D721Med (cell line): ENCODE results near the gene DNAJC21.

Experiments
- DNase-seq: peaks from one replicate; pipeline ENCODE4 v3.0.0; 2011; ENCODE audit warnings: low spot score; ENCODE audit not compliant: insufficient read length
- FAIRE-seq: peaks from 2 replicates; lab custom pipeline; 2011; peaks lifted over from hg19 to GRCh38; lab: Jason Lieb, UNC
- TF ChIP-seq, protein P1 (sequence below): IDR thresholded peaks from 2 replicates; pipeline ENCODE4 v1.5.1; 2012; ENCODE audit warnings: mild to moderate bottlenecking, control low read depth; ENCODE audit not compliant: insufficient read depth; ENCODE audit errors: missing control alignments

Gene DNAJC21

DNA sequence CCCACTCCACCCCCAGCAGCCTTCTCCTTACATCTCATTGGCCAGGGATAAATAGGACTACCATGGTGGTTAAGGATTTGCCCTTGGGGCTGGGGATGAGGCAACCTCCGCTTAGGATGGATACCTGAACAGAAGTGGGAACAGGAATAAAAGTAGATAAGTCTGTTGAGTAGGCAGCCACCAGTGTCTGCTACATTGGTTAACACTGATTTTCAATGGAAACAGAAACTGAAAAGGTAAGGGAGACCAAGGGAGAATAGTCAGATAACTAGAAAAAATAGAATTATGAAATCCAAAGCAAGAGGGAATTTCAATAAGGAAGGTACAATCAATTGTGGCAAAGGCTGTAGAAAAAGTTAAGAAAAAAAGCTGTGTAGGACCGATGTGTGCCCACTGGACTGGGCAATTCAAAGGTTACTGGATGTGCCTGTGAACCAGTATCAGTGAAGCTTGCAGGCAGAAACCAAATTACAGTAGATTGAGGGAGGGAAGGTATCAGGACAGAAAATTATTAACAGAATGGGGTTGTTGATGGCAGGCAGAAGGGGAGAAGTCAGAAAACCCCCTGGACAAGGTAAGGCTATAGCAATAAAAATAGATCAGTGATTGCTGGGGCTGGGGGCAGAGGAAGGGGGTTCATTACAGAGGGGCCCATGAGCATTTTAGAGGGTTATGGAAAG lies 48.7 kb downstream of the DNAJC21 start:
- FAIRE-seq (no peak), DNase-seq (no peak)
- TF ChIP-seq, protein P1, sequence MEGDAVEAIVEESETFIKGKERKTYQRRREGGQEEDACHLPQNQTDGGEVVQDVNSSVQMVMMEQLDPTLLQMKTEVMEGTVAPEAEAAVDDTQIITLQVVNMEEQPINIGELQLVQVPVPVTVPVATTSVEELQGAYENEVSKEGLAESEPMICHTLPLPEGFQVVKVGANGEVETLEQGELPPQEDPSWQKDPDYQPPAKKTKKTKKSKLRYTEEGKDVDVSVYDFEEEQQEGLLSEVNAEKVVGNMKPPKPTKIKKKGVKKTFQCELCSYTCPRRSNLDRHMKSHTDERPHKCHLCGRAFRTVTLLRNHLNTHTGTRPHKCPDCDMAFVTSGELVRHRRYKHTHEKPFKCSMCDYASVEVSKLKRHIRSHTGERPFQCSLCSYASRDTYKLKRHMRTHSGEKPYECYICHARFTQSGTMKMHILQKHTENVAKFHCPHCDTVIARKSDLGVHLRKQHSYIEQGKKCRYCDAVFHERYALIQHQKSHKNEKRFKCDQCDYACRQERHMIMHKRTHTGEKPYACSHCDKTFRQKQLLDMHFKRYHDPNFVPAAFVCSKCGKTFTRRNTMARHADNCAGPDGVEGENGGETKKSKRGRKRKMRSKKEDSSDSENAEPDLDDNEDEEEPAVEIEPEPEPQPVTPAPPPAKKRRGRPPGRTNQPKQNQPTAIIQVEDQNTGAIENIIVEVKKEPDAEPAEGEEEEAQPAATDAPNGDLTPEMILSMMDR: no peak

DNA sequence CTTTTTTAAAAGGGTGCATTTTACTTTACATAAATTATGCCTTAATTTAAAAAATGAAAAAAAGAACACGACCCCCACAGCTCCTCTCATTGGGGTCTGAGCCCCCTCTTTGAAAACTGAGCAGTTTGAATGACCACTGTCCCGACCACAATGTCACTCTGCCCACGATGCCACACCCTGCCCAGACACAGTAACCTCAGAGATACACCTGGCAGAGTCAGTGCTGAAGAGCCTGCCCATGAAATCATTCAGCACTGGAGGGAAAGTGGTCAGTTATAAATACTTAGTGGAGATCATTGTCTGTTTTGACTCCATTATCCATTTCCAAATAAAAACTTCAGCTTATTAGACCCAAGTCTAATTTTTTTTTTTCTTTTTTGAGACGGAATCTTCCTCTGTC lies 49.3 kb downstream of the DNAJC21 start:
- TF ChIP-seq, protein P1: no peak
- no peak for FAIRE-seq
- no peak for DNase-seq

DNA sequence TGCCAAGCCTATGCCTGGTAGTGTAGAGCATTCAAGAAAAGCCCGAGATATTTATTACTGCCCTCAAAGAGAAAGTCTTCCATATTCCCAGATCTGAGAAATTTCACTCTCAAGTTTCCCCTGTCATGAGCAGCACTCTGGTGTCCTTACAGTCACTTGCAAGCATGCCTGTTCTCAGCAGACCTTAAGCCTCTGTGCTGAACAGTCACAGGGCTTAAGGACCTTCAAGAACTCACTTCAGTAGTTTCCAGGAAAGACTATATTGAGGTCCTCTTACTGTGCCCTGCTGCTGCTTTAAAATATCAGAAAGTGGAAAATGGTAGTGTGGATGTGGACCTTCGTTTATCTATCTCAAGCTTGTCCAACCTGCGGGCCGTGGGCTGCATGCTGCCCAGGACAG lies 53.5 kb downstream of the DNAJC21 start:
- TF ChIP-seq, protein P1: no peak
- FAIRE-seq: no peak
- no peak for DNase-seq

DNA sequence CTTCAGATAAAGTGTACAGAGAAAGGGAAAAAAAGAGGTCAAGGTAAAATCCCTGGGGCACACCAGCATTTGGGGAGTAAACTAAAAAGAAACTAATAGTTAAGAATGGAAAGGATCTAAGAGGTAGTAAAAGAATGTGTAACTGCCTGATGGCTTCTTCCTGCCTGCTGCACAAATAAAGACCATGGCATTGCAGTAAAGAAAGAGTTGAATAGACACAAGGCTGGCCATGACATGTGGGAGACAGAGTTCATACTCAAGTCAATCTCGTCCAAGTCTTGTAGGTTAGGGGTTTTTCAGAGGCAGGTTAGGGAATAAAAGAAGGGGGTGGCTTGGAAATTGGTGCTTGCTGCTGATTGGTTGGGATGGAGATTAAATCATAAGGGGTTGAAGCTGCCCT lies 57.6 kb downstream of the DNAJC21 start:
- FAIRE-seq (no peak), DNase-seq (no peak)
- TF ChIP-seq, protein P1: no peak

DNA sequence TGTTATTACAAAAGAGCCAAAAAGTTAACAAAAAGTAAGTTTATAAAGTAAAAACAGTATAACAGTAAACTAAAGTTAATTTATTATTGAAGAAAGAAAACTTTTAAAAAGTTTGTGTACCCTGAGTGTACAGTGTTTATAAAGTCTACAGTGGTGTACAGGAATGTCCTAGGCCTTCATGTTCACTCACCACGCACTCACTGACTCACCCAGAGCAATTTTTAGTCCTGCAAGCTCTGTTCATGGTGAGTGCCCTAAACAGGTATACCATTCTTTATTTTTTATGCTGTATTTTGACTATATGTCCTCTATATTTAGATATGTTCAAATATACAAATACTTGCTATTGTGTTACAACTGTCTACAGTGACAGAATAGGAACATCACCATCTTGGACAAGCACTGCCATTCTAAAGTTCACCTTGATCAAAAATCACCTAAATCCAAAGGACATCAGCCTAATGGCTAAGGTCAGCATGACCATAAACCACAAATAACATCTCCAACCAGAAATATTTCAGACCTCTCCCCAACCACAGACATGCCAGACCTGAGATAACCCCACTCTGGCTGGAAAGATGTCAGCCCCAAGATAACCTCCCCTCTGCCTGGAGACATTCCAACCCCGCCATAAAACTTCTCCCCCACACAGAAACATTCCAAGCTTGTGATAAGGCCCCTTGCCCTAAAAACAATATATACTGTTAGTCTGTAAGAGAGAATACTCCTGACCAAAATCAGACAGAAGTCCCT lies 62.3 kb downstream of the DNAJC21 start:
- FAIRE-seq (no peak), DNase-seq (no peak)
- TF ChIP-seq, protein P1: no peak

DNA sequence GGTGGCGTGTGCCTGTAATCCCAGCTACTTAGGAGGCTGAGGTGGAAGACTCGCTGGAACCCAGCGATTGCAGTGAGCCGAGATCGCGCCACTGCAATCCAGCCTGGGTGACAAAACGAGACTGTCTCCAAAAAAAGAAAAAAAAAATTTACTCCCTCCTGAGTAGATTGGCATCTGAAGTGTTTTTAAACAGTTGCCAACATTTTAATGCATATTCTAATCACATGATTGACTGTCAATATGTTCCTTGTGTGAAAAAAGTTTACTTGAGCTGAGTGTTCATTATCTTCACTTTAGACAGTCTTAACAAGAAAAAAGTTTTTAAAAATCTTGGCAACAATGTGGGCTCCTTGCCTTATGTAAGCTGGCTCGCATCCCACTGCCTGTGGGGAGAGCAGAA lies 64.6 kb downstream of the DNAJC21 start:
- FAIRE-seq (no peak), DNase-seq (no peak)
- TF ChIP-seq, protein P1: no peak

DNA sequence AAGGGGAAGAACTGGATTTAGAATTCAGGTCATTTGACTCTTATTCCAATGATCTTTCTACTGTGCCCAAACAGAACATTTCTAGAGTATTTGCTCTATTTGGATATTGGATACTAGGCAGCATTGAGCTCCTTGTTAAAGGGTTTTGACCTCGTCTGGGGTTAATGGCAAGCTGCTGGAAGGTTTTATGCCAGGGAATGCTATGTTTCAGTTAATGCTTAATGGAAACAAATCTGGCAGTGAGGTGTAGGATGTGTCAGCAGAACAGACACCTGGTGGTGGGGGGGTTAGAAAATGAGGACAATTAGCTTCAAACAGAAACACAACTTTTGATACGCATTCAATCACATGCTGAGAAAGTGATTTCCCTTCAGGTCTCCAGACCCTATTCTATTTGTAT lies 66.9 kb downstream of the DNAJC21 start:
- TF ChIP-seq, protein P1: no peak
- FAIRE-seq: no peak
- no peak for DNase-seq
